H9 (cell line): ENCODE measurements around the gene MORC2. TPM values are rescaled to one million over a fixed set of nuclear protein-coding genes. Genes with fewer than 3 reads are reported as not detected.

ENCODE experiments used
- DNase-seq: peaks from one replicate; pipeline ENCODE4 v3.0.0-alpha.2; 2017
- H2AFZ ChIP-seq: one replicate; pipeline ENCODE4 v1.6.1; 2013; ENCODE audit warnings: mild to moderate bottlenecking, low read length, control low read depth, moderate library complexity
- H2AK5ac ChIP-seq: 2 replicates; pipeline ENCODE4 v1.6.1; 2013; ENCODE audit warnings: low read length, control low read depth, mixed read lengths; ENCODE audit not compliant: insufficient read length
- H2BK120ac ChIP-seq: one replicate; pipeline ENCODE4 v1.6.1; 2013; ENCODE audit warnings: low read depth, mild to moderate bottlenecking, low read length, control low read depth, inconsistent platforms; ENCODE audit not compliant: poor library complexity, severe bottlenecking
- H2BK12ac ChIP-seq: 2 replicates; pipeline ENCODE4 v1.6.1; 2013; ENCODE audit warnings: low read length, control low read depth, mixed read lengths, low read depth; ENCODE audit not compliant: insufficient read length
- H2BK15ac ChIP-seq: 2 replicates; pipeline ENCODE4 v1.6.1; 2013; ENCODE audit warnings: low read depth, low read length, control low read depth
- H2BK20ac ChIP-seq: one replicate; pipeline ENCODE4 v1.6.1; 2013; ENCODE audit warnings: low read depth, mild to moderate bottlenecking, low read length, control low read depth, inconsistent platforms; ENCODE audit not compliant: poor library complexity, severe bottlenecking
- H2BK5ac ChIP-seq: 2 replicates; pipeline ENCODE4 v1.6.1; 2013; ENCODE audit warnings: low read length, control low read depth, mixed read lengths; ENCODE audit not compliant: insufficient read length
- H3K14ac ChIP-seq: 2 replicates; pipeline ENCODE4 v1.6.1; 2013; ENCODE audit warnings: low read length, control low read depth; ENCODE audit not compliant: insufficient read depth
- H3K18ac ChIP-seq: 2 replicates; pipeline ENCODE4 v1.6.1; 2013; ENCODE audit warnings: low read depth, mild to moderate bottlenecking, mixed read lengths, low read length, control low read depth; ENCODE audit not compliant: insufficient read length
- H3K23ac ChIP-seq: 2 replicates; pipeline ENCODE4 v1.6.1; 2013; ENCODE audit warnings: low read length, control low read depth, mixed read lengths, low read depth; ENCODE audit not compliant: insufficient read length
- H3K23me2 ChIP-seq: 2 replicates; pipeline ENCODE4 v1.6.1; 2013; ENCODE audit warnings: low read depth, mild to moderate bottlenecking, mixed read lengths, low read length, control low read depth; ENCODE audit not compliant: insufficient read length, poor library complexity, severe bottlenecking
- H3K27ac ChIP-seq: 2 replicates; pipeline ENCODE4 v1.5.1; 2013; ENCODE audit warnings: low read length, control low read depth, mixed read lengths, low read depth; ENCODE audit not compliant: insufficient read length
- H3K27me3 ChIP-seq: 2 replicates; pipeline ENCODE4 v1.6.1; 2013; ENCODE audit warnings: low read length, control low read depth, inconsistent platforms; ENCODE audit not compliant: insufficient read depth
- H3K4ac ChIP-seq: 2 replicates; pipeline ENCODE4 v1.6.1; 2013; ENCODE audit warnings: low read depth, mild to moderate bottlenecking, control low read depth, inconsistent platforms, low read length, moderate library complexity
- H3K4me1 ChIP-seq: 2 replicates; pipeline ENCODE4 v1.6.1; 2013; ENCODE audit warnings: low read length, control low read depth, inconsistent platforms; ENCODE audit not compliant: insufficient read depth
- H3K4me2 ChIP-seq: 2 replicates; pipeline ENCODE4 v1.6.1; 2013; ENCODE audit warnings: low read length, control low read depth, mixed read lengths; ENCODE audit not compliant: insufficient read length, insufficient read depth
- H3K56ac ChIP-seq: 2 replicates; pipeline ENCODE4 v1.6.1; 2013; ENCODE audit warnings: low read depth, mild to moderate bottlenecking, mixed read lengths, low read length, control low read depth; ENCODE audit not compliant: insufficient read length
- H3K79me1 ChIP-seq: 2 replicates; pipeline ENCODE4 v1.6.1; 2013; ENCODE audit warnings: low read depth, mild to moderate bottlenecking, moderate library complexity, low read length, control low read depth, inconsistent platforms; ENCODE audit not compliant: insufficient read depth, poor library complexity, severe bottlenecking
- H3K79me2 ChIP-seq: 2 replicates; pipeline ENCODE4 v1.6.1; 2013; ENCODE audit warnings: low read length, control low read depth, inconsistent platforms; ENCODE audit not compliant: insufficient read depth
- H3K9ac ChIP-seq: 2 replicates; pipeline ENCODE4 v1.6.1; 2013; ENCODE audit warnings: low read length, control low read depth, mixed read lengths; ENCODE audit not compliant: insufficient read length; ENCODE audit errors: extremely low read depth
- H3K9me3 ChIP-seq: one replicate; pipeline ENCODE4 v1.6.1; 2013; ENCODE audit warnings: low read depth, low read length, inconsistent platforms; ENCODE audit not compliant: control insufficient read depth
- H3T11ph ChIP-seq: one replicate; pipeline ENCODE4 v1.6.1; 2013; ENCODE audit warnings: mild to moderate bottlenecking, low read length, control low read depth, inconsistent platforms
- H4K20me1 ChIP-seq: one replicate; pipeline ENCODE4 v1.6.1; 2013; ENCODE audit not compliant: control insufficient read depth, insufficient read length, insufficient read depth
- H4K5ac ChIP-seq: 2 replicates; pipeline ENCODE4 v1.6.1; 2013; ENCODE audit warnings: low read depth, mild to moderate bottlenecking, mixed read lengths, low read length, control low read depth; ENCODE audit not compliant: insufficient read length
- H4K8ac ChIP-seq: replicated peaks from 2 replicates; pipeline ENCODE4 v1.6.1; 2013; ENCODE audit warnings: low read length, control low read depth, mixed read lengths, low read depth; ENCODE audit not compliant: insufficient read length
- H4K91ac ChIP-seq: 2 replicates; pipeline ENCODE4 v1.6.1; 2013; ENCODE audit warnings: low read depth, mild to moderate bottlenecking, moderate library complexity, mixed read lengths, low read length, control low read depth; ENCODE audit not compliant: insufficient read length
- H3K27ac Mint-ChIP-seq, 3 experiments: 2 replicates in 2 of 3; 3 replicates in 1 of 3; pipeline ENCODE4 v1.8.0; 2020 to 2021; ENCODE audit warnings: mixed read lengths in 3 of 3, mild to moderate bottlenecking in 1 of 3, moderate library complexity in 1 of 3
- H3K27me3 Mint-ChIP-seq: 2 replicates; pipeline ENCODE4 v1.8.0; 2021; ENCODE audit warnings: low read depth, mild to moderate bottlenecking, moderate library complexity, mixed read lengths
- H3K36me3 Mint-ChIP-seq, 3 experiments: 2 replicates in 2 of 3; 3 replicates in 1 of 3; pipeline ENCODE4 v1.8.0; 2020 to 2021; ENCODE audit warnings: low read depth in 3 of 3, mixed read lengths in 3 of 3; ENCODE audit not compliant: insufficient read depth in 1 of 3
- H3K4me1 Mint-ChIP-seq, 2 experiments: 2 replicates each; pipeline ENCODE4 v1.8.0; 2020; ENCODE audit warnings: mixed read lengths in 2 of 2
- H3K4me3 Mint-ChIP-seq, 2 experiments: 2 replicates in 1 of 2; 3 replicates in 1 of 2; pipeline ENCODE4 v1.8.0; 2020 to 2021; ENCODE audit warnings: mild to moderate bottlenecking in 2 of 2, mixed read lengths in 2 of 2, moderate library complexity in 1 of 2
- H3K9me3 Mint-ChIP-seq, 2 experiments: 2 replicates in 1 of 2; 3 replicates in 1 of 2; pipeline ENCODE4 v1.8.0; 2020; ENCODE audit warnings: mild to moderate bottlenecking in 2 of 2, mixed read lengths in 2 of 2, moderate library complexity in 1 of 2
- WGBS: extraction: QIAGEN DNeasy Blood & Tissue Kit; methylation state at CpG from one replicate; pipeline ENCODE4 v1.1.7; 2013; ENCODE audit warnings: missing lambda C conversion rate, low lambda C conversion rate, mixed read lengths; ENCODE audit not compliant: insufficient read length; ENCODE audit errors: extremely low coverage; 5-methylcytosine and 5-hydroxymethylcytosine counted together
- total RNA-seq: library from RNA; stranded (reverse); gene quantifications from 2 replicates; pipeline ENCODE4 v1.2.1, GENCODE V29; 2021
- TF ChIP-seq, protein P1 (sequence below): fragments of 200-600 bp; sonication (generic); conservative IDR thresholded peaks from 3 replicates; pipeline ENCODE4 v1.8.0; 2021; ENCODE audit warnings: antibody characterized with exemption, mild to moderate bottlenecking

Gene MORC2
- total RNA-seq, 1 experiment from 2014 or later = 37.4 TPM

GRCh38 chr22:30949934-30950660 is 18.5 kb downstream of the MORC2 start:
- Histone ChIP-seq H2BK20ac (no peak overlapping the region), H3K4ac (no peak overlapping the region), H2BK15ac (no peak overlapping the region), H4K8ac (no peak overlapping the region), H3K4me1 (no peaks in the 10 kb centered on the region), H3K4me2 (no peak overlapping the region), H3T11ph (no peak overlapping the region), H3K18ac (no peak overlapping the region), H2AK5ac (no peak overlapping the region), H4K91ac (no peak overlapping the region), H3K79me2 (no peaks in the 10 kb centered on the region), H3K27me3 (no peaks in the 10 kb centered on the region), H3K9ac (no peak overlapping the region), H3K79me1 (no peaks in the 10 kb centered on the region), H3K27ac (no peak overlapping the region), H3K23me2 (no peaks in the 10 kb centered on the region), H3K56ac (no peak overlapping the region), H3K9me3 (no peaks in the 10 kb centered on the region), H4K20me1 (no peaks in the 10 kb centered on the region), H2BK120ac (no peak overlapping the region), H2AFZ (no peak overlapping the region), H3K14ac (no peak overlapping the region), H3K23ac (no peak overlapping the region), H2BK12ac (no peak overlapping the region), H2BK5ac (no peak overlapping the region), H4K5ac (no peak overlapping the region)
- TF ChIP-seq, protein P1, sequence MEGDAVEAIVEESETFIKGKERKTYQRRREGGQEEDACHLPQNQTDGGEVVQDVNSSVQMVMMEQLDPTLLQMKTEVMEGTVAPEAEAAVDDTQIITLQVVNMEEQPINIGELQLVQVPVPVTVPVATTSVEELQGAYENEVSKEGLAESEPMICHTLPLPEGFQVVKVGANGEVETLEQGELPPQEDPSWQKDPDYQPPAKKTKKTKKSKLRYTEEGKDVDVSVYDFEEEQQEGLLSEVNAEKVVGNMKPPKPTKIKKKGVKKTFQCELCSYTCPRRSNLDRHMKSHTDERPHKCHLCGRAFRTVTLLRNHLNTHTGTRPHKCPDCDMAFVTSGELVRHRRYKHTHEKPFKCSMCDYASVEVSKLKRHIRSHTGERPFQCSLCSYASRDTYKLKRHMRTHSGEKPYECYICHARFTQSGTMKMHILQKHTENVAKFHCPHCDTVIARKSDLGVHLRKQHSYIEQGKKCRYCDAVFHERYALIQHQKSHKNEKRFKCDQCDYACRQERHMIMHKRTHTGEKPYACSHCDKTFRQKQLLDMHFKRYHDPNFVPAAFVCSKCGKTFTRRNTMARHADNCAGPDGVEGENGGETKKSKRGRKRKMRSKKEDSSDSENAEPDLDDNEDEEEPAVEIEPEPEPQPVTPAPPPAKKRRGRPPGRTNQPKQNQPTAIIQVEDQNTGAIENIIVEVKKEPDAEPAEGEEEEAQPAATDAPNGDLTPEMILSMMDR = no peak
- Mint-ChIP-seq H3K36me3 (peaks cover 29 to 70% (median 64%) of the 10 kb centered on the region in 3 experiments; a peak in 6 of 7 replicates), H3K9me3 (no peaks in the 10 kb centered on the region), H3K4me1 (no peaks in the 10 kb centered on the region; a peak in 1 of 4 replicates), H3K4me3 (no peak overlapping the region), H3K27ac (no peak overlapping the region; a peak in 1 of 7 replicates), H3K27me3 (no peaks in the 10 kb centered on the region)
- DNase-seq = no peak
- WGBS = no CpG with 5 or more reads among the region's 7 CpGs
